H1 (cell line): Measurements from ENCODE around the gene POLN. TPM values are rescaled to one million over a fixed set of nuclear protein-coding genes. Genes with fewer than 3 reads are reported as not detected.

Experiments
- CTCF ChIA-PET: fragments of 300-600 bp; sonication (Branson Sonifier 250); formaldehyde crosslinking; loops from one replicate; lab custom pipeline; 2021; ENCODE audit not compliant: partially characterized antibody; lab: Charles Lee
- POLR2A ChIA-PET: fragments of 300-600 bp; sonication (Branson Sonifier 250); formaldehyde crosslinking; loops from one replicate; lab custom pipeline; 2021; ENCODE audit warnings: inconsistent platforms; ENCODE audit not compliant: partially characterized antibody; lab: Charles Lee
- DNase-seq, 2 experiments: peaks; one replicate each; pipeline versions ENCODE4 v3.0.0 to v3.0.0-alpha.2; 2010 to 2022; ENCODE audit warnings: low spot score in 2 of 2, low read depth in 1 of 2, mixed read lengths in 1 of 2
- FAIRE-seq: peaks from 2 replicates; lab custom pipeline; 2011; peaks lifted over from hg19 to GRCh38; lab: Jason Lieb, UNC
- H2AFZ ChIP-seq: 2 replicates; pipeline ENCODE4 v1.8.1; 2012; ENCODE audit warnings: low read length, inconsistent platforms
- H2AK5ac ChIP-seq: 2 replicates; pipeline ENCODE4 v1.6.1; 2013; ENCODE audit warnings: low read depth, low read length
- H2BK120ac ChIP-seq: replicated peaks from 2 replicates; pipeline ENCODE3; 2013; ENCODE audit warnings: low read depth, low read length, inconsistent platforms
- H2BK12ac ChIP-seq: 2 replicates; pipeline ENCODE4 v1.6.1; 2013; ENCODE audit warnings: low read depth, low read length
- H2BK15ac ChIP-seq: 2 replicates; pipeline ENCODE4 v1.6.1; 2013; ENCODE audit warnings: low read length
- H2BK20ac ChIP-seq: 2 replicates; pipeline ENCODE4 v1.6.1; 2013; ENCODE audit warnings: low read length
- H2BK5ac ChIP-seq: 2 replicates; pipeline ENCODE4 v1.6.1; 2013; ENCODE audit warnings: low read depth, low read length
- H3K14ac ChIP-seq: 2 replicates; pipeline ENCODE4 v1.6.1; 2013; ENCODE audit warnings: inconsistent platforms; ENCODE audit not compliant: insufficient read length
- H3K18ac ChIP-seq: 2 replicates; pipeline ENCODE4 v1.6.1; 2013; ENCODE audit warnings: low read length; ENCODE audit errors: extremely low read depth
- H3K23ac ChIP-seq: 2 replicates; pipeline ENCODE4 v1.6.1; 2013; ENCODE audit warnings: inconsistent platforms; ENCODE audit not compliant: insufficient read length
- H3K23me2 ChIP-seq: 2 replicates; pipeline ENCODE4 v1.6.1; 2013; ENCODE audit warnings: low read depth, low read length
- H3K27ac ChIP-seq: 2 replicates; pipeline ENCODE4 v1.6.1; 2011; ENCODE audit warnings: low read depth, low read length, inconsistent platforms
- H3K27me3 ChIP-seq, 4 experiments: replicated peaks in 1 of 4; 1 replicate in 1 of 4; 2 replicates in 3 of 4; pipeline versions ENCODE4 v1.6.1 to v1.8.1; 2011 to 2013; ENCODE audit warnings: low read length in 3 of 4, mild to moderate bottlenecking in 3 of 4, inconsistent platforms in 2 of 4, mixed read lengths in 2 of 4, moderate library complexity in 1 of 4; ENCODE audit not compliant: control insufficient read depth in 3 of 4, insufficient read depth in 3 of 4; ENCODE audit errors: extremely low read depth in 1 of 4
- H3K36me3 ChIP-seq, 4 experiments: 2 replicates each; pipeline versions ENCODE4 v1.6.1 to v1.8.1; 2011 to 2013; ENCODE audit warnings: mild to moderate bottlenecking in 4 of 4, low read length in 3 of 4, moderate library complexity in 2 of 4, control low read depth in 1 of 4, inconsistent platforms in 1 of 4; ENCODE audit not compliant: insufficient read depth in 4 of 4, control insufficient read depth in 2 of 4
- H3K4ac ChIP-seq: replicated peaks from 2 replicates; pipeline ENCODE3; 2013; ENCODE audit warnings: low read length, low read depth, mixed read lengths, inconsistent platforms; ENCODE audit not compliant: insufficient read length
- H3K4me1 ChIP-seq, 4 experiments: replicated peaks in 1 of 4; 1 replicate in 1 of 4; 2 replicates in 3 of 4; pipeline versions ENCODE4 v1.6.1 to v1.8.1; 2011 to 2013; ENCODE audit warnings: low read length in 3 of 4, inconsistent platforms in 2 of 4, mixed read lengths in 1 of 4; ENCODE audit not compliant: insufficient read depth in 4 of 4, control insufficient read depth in 3 of 4
- H3K4me2 ChIP-seq, 2 experiments: 2 replicates each; pipeline versions ENCODE4 v1.6.1 to v1.8.1; 2011 to 2013; ENCODE audit warnings: low read depth in 2 of 2, low read length in 2 of 2, control low read depth in 1 of 2, inconsistent platforms in 1 of 2, mild to moderate bottlenecking in 1 of 2; ENCODE audit not compliant: insufficient read depth in 1 of 2
- H3K4me3 ChIP-seq, 4 experiments: fragments of 200-600, 300-600 bp in 1 of 4; sonication (generic), shearing (Covaris generic), sonication (Bioruptor Twin) in 1 of 4; 2 replicates each; pipeline versions ENCODE4 v1.5.1 to v1.8.1; 2011 to 2016; ENCODE audit warnings: low read length in 4 of 4, low read depth in 3 of 4, control low read depth in 2 of 4, inconsistent platforms in 2 of 4, mild to moderate bottlenecking in 2 of 4, mixed read lengths in 1 of 4, moderate library complexity in 1 of 4; ENCODE audit not compliant: insufficient read depth in 2 of 4; ENCODE audit errors: extremely low read depth in 1 of 4
- H3K56ac ChIP-seq: replicated peaks from 2 replicates; pipeline ENCODE3; 2013; ENCODE audit warnings: low read depth, mild to moderate bottlenecking, mixed read lengths, low read length, inconsistent platforms; ENCODE audit not compliant: insufficient read length
- H3K79me1 ChIP-seq: 2 replicates; pipeline ENCODE4 v1.6.1; 2013; ENCODE audit warnings: low read depth, low read length, control low read depth
- H3K79me2 ChIP-seq, 2 experiments: 2 replicates each; pipeline versions ENCODE4 v1.6.1 to v1.8.1; 2012 to 2013; ENCODE audit warnings: low read length in 2 of 2, mild to moderate bottlenecking in 2 of 2, inconsistent platforms in 1 of 2; ENCODE audit not compliant: insufficient read depth in 2 of 2, control insufficient read depth in 1 of 2
- H3K9ac ChIP-seq, 4 experiments: replicated peaks in 1 of 4; 1 replicate in 1 of 4; 2 replicates in 3 of 4; pipeline versions ENCODE4 v1.6.1 to v1.8.1; 2011 to 2013; ENCODE audit warnings: low read depth in 3 of 4, low read length in 3 of 4, control low read depth in 2 of 4, mild to moderate bottlenecking in 2 of 4, moderate library complexity in 2 of 4, inconsistent platforms in 1 of 4; ENCODE audit errors: extremely low read depth in 1 of 4
- H3K9me3 ChIP-seq, 2 experiments: 2 replicates each; pipeline versions ENCODE4 v1.6.1 to v1.8.1; 2012 to 2013; ENCODE audit warnings: mild to moderate bottlenecking in 2 of 2, moderate library complexity in 2 of 2, control low read depth in 1 of 2, inconsistent platforms in 1 of 2, low read depth in 1 of 2, low read length in 1 of 2, mixed read lengths in 1 of 2; ENCODE audit not compliant: insufficient read depth in 2 of 2
- H4K20me1 ChIP-seq, 2 experiments: replicated peaks in 1 of 2; 2 replicates each; pipeline versions ENCODE3 to v1.8.1; 2011 to 2013; ENCODE audit warnings: inconsistent platforms in 2 of 2, low read length in 2 of 2, mild to moderate bottlenecking in 1 of 2; ENCODE audit not compliant: insufficient read depth in 2 of 2, control insufficient read depth in 1 of 2
- H4K5ac ChIP-seq: 2 replicates; pipeline ENCODE4 v1.6.1; 2013; ENCODE audit warnings: low read length, low read depth, mixed read lengths, inconsistent platforms; ENCODE audit not compliant: insufficient read length
- H4K8ac ChIP-seq: 2 replicates; pipeline ENCODE4 v1.8.0; 2013; ENCODE audit warnings: mild to moderate bottlenecking, moderate library complexity, low read length, inconsistent platforms; ENCODE audit not compliant: insufficient read depth; ENCODE audit errors: extremely low read depth
- H4K91ac ChIP-seq: replicated peaks from 2 replicates; pipeline ENCODE3; 2013; ENCODE audit warnings: low read length, mixed read lengths, inconsistent platforms; ENCODE audit not compliant: insufficient read length
- ASH2L ChIP-seq: fragments of 200-600, 300-600 bp; sonication (generic); IDR thresholded peaks from one replicate; pipeline ENCODE4 v1.7.1; 2017; ENCODE audit warnings: low read length
- ATF2 ChIP-seq: IDR thresholded peaks from 2 replicates; pipeline ENCODE4 v1.6.1; 2012; ENCODE audit warnings: low read length, inconsistent platforms
- MAFK ChIP-seq: IDR thresholded peaks from 2 replicates; pipeline ENCODE4 v1.6.1; 2012; ENCODE audit warnings: low read depth, mild to moderate bottlenecking, improper control_type of control experiment, low read length
- TAF1 ChIP-seq: IDR thresholded peaks from 2 replicates; pipeline ENCODE4 v1.6.1; 2011; ENCODE audit warnings: mild to moderate bottlenecking, low read depth, low read length
- ZNF274 ChIP-seq: IDR thresholded peaks from 2 replicates; pipeline ENCODE4 v1.7.0; 2012; ENCODE audit warnings: low read length, borderline replicate concordance; ENCODE audit errors: extremely low read depth
- WGBS, 2 experiments: shearing (Covaris generic) in 1 of 2; methylation state at CpG; one replicate each; pipeline versions ENCODE4 v1.1.6 to v1.1.7; 2013 to 2015; ENCODE audit warnings: low lambda C conversion rate in 2 of 2, mixed read lengths in 2 of 2, inconsistent platforms in 1 of 2, low coverage in 1 of 2, missing lambda C conversion rate in 1 of 2; ENCODE audit not compliant: insufficient replicate concordance in 2 of 2, insufficient coverage in 1 of 2, insufficient read length in 1 of 2; ENCODE audit errors: extremely low coverage in 1 of 2, missing lambda C conversion rate in 1 of 2; 5-methylcytosine and 5-hydroxymethylcytosine counted together
- polyA plus RNA-seq, 7 experiments: library from polyadenylated mRNA; depleted of rRNA in 3 of 7; stranded (reverse) in 5 of 7; unstranded in 2 of 7; fragments of >200 nt in 5 of 7; fragments of 200-250 nt in 2 of 7; gene quantifications; 1 replicate in 5 of 7; 2 replicates in 1 of 7; 4 replicates in 1 of 7; pipeline versions ENCODE4 v1.2.1 to v1.2.3, GENCODE V29; 2011 to 2013; ENCODE audit warnings: missing spikeins in 2 of 7, mixed read lengths in 2 of 7
- total RNA-seq: library from RNA; stranded (reverse); fragmentation: NEBNext Ultra II Directional; extraction: Animal tissue kit (Norgen Biotek cat#: 25700); gene quantifications from 2 replicates; pipeline ENCODE4 v1.2.1, GENCODE V29; 2021
- TF ChIP-seq, protein P1 (sequence below): IDR thresholded peaks from 2 replicates; pipeline ENCODE4 v1.6.1; 2011; ENCODE audit warnings: low read depth, mild to moderate bottlenecking, low read length; ENCODE audit not compliant: insufficient read depth
- TF ChIP-seq, protein P2 (sequence below), 3 experiments: IDR thresholded peaks; 1 replicate in 2 of 3; 2 replicates in 1 of 3; pipeline versions ENCODE4 v1.5.1 to v1.6.1; 2011; ENCODE audit warnings: low read length in 3 of 3, mild to moderate bottlenecking in 3 of 3, inconsistent platforms in 2 of 3, low read depth in 1 of 3, moderate library complexity in 1 of 3; ENCODE audit not compliant: insufficient read depth in 1 of 3; ENCODE audit errors: control extremely low read depth in 1 of 3
- TF ChIP-seq, protein P3 (sequence below): IDR thresholded peaks from 2 replicates; pipeline ENCODE4 v1.6.1; 2012; ENCODE audit warnings: inconsistent platforms

Gene POLN
- total and polyA plus RNA-seq, 2 of the 8 experiments (the other 6 are each of a cell fraction or from before 2014, with no cell fraction given) = 0.98 to 1.5 TPM

- peaks cover 0 to 22% (median 11%) of the 10 kb centered on the region in 4 experiments; a peak in 6 of 7 replicates for H3K4me1 ChIP-seq
- CTCF ChIA-PET = no interaction called here
- H3K9ac ChIP-seq = no peak overlapping the region
- no peak for TF ChIP-seq ATF2
- no peak for TF ChIP-seq TAF1
- TF ChIP-seq MAFK = no peak
- TF ChIP-seq ASH2L = no peak
- TF ChIP-seq, protein P1, sequence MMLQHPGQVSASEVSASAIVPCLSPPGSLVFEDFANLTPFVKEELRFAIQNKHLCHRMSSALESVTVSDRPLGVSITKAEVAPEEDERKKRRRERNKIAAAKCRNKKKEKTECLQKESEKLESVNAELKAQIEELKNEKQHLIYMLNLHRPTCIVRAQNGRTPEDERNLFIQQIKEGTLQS = no peak
- TF ChIP-seq, protein P2, sequence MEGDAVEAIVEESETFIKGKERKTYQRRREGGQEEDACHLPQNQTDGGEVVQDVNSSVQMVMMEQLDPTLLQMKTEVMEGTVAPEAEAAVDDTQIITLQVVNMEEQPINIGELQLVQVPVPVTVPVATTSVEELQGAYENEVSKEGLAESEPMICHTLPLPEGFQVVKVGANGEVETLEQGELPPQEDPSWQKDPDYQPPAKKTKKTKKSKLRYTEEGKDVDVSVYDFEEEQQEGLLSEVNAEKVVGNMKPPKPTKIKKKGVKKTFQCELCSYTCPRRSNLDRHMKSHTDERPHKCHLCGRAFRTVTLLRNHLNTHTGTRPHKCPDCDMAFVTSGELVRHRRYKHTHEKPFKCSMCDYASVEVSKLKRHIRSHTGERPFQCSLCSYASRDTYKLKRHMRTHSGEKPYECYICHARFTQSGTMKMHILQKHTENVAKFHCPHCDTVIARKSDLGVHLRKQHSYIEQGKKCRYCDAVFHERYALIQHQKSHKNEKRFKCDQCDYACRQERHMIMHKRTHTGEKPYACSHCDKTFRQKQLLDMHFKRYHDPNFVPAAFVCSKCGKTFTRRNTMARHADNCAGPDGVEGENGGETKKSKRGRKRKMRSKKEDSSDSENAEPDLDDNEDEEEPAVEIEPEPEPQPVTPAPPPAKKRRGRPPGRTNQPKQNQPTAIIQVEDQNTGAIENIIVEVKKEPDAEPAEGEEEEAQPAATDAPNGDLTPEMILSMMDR (IDR thresholded peaks at IDR 0.05; ENCODE audit: control extremely low read depth in 1 of 3, insufficient read depth in 1 of 3, low read depth in 1 of 3, low read length in 3 of 3) = no peak
- TF ChIP-seq, protein P3, sequence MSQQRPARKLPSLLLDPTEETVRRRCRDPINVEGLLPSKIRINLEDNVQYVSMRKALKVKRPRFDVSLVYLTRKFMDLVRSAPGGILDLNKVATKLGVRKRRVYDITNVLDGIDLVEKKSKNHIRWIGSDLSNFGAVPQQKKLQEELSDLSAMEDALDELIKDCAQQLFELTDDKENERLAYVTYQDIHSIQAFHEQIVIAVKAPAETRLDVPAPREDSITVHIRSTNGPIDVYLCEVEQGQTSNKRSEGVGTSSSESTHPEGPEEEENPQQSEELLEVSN = no peak
- no peak for TF ChIP-seq ZNF274
Observed at GRCh38 chr4:2069986-2070385, 171.9 kb downstream of the POLN start.

More at GRCh38 chr4:2069986-2070385, 171.9 kb downstream of the POLN start:
- FAIRE-seq = no peak
- 79% methylated on average over 11 of the region's 14 CpGs; no CpG with 5 or more reads in 1 of the 2 experiments for WGBS, 2 experiments
- no peak overlapping the region; the same call in 1 of the 2 replicates for H3K18ac ChIP-seq
- POLR2A ChIA-PET = interaction anchor here (1.4 kb wide), 1 partner anchor 10 kb away, joined by 4 read pairs; no protein-coding TSS in a partner anchor
- no peak overlapping the region for H3K56ac ChIP-seq
- H2AFZ ChIP-seq = no peak overlapping the region
- no peak overlapping the region for H2BK20ac ChIP-seq
- H3K14ac ChIP-seq = no peak overlapping the region
- no peak overlapping the region for H2BK15ac ChIP-seq
- H3K4me2 ChIP-seq = no peak overlapping the region
- H4K8ac ChIP-seq = no peak overlapping the region
- H3K23ac ChIP-seq = no peak overlapping the region
- no peak overlapping the region for H4K91ac ChIP-seq
- no peaks in the 10 kb centered on the region for H3K27me3 ChIP-seq
- no peak overlapping the region for H3K4ac ChIP-seq
- no peaks in the 10 kb centered on the region for H3K79me1 ChIP-seq
- H4K5ac ChIP-seq = no peak overlapping the region
- H2BK120ac ChIP-seq = no peak overlapping the region
- no peak overlapping the region for H2BK5ac ChIP-seq
- peak in 1 of 2 experiments; percentile 50 for DNase-seq
- H3K36me3 ChIP-seq = no peaks in the 10 kb centered on the region
- peaks cover 0 to 14% of the 10 kb centered on the region in 2 experiments for H4K20me1 ChIP-seq
- H3K23me2 ChIP-seq = no peaks in the 10 kb centered on the region; the same call in 1 of the 2 replicates
- H3K79me2 ChIP-seq = 0 out of 4 replicates have a peak, but pooled peaks cover 0 to 3% of the 10 kb centered on the region in 2 experiments
- H3K9me3 ChIP-seq = no peaks in the 10 kb centered on the region
- no peak overlapping the region for H2AK5ac ChIP-seq
- no peak overlapping the region for H3K27ac ChIP-seq
- H2BK12ac ChIP-seq = no peak overlapping the region
- no peak overlapping the region for H3K4me3 ChIP-seq
